GM12878 (cell line): ENCODE measurements around the gene ARIH2. TPM values are rescaled to one million over a fixed set of nuclear protein-coding genes. Genes with fewer than 3 reads are reported as not detected.

Experiments used
- BACH1 ChIP-seq: fragments of 450-650 bp; IDR thresholded peaks from 2 replicates; pipeline ENCODE4 v1.6.1; 2017; ENCODE audit warnings: mild to moderate bottlenecking, borderline replicate concordance
- BCL11A ChIP-seq: IDR thresholded peaks from 2 replicates; pipeline ENCODE4 v1.6.1; 2011; ENCODE audit warnings: low read depth, low read length
- BMI1 ChIP-seq: fragments of 450-650 bp; IDR thresholded peaks from 2 replicates; pipeline ENCODE4 v1.6.1; 2016; ENCODE audit warnings: mild to moderate bottlenecking, moderate library complexity, borderline replicate concordance
- CEBPB ChIP-seq, 2 experiments: fragments of 150-350 bp in 1 of 2; IDR thresholded peaks; 2 replicates each; pipeline ENCODE4 v1.6.1; 2012 to 2014; ENCODE audit warnings: low read depth in 2 of 2, low read length in 2 of 2, borderline replicate concordance in 1 of 2, inconsistent platforms in 1 of 2
- CHD1 ChIP-seq: IDR thresholded peaks from 2 replicates; pipeline ENCODE4 v1.6.1; 2012; ENCODE audit warnings: low read depth, low read length, improper control_type of control experiment
- CUX1 ChIP-seq: IDR thresholded peaks from 2 replicates; pipeline ENCODE4 v1.6.1; 2012; ENCODE audit warnings: improper control_type of control experiment, low read depth, low read length; ENCODE audit not compliant: insufficient replicate concordance
- E2F8 ChIP-seq: fragments of 450-650 bp; IDR thresholded peaks from 2 replicates; pipeline ENCODE4 v1.6.1; 2018; ENCODE audit warnings: mild to moderate bottlenecking, low read depth, moderate library complexity; ENCODE audit not compliant: partially characterized antibody
- FOXM1 ChIP-seq: IDR thresholded peaks from 2 replicates; pipeline ENCODE4 v1.6.1; 2012; ENCODE audit warnings: low read depth, mild to moderate bottlenecking, inconsistent platforms, low read length, moderate library complexity
- IKZF2 ChIP-seq, 2 experiments: fragments of 450-650 bp; IDR thresholded peaks; 2 replicates each; pipeline ENCODE4 v1.6.1; 2017; ENCODE audit warnings: mild to moderate bottlenecking in 2 of 2, moderate library complexity in 2 of 2
- JUNB ChIP-seq: IDR thresholded peaks from 2 replicates; pipeline ENCODE4 v1.6.1; 2016; ENCODE audit warnings: antibody characterized with exemption, mild to moderate bottlenecking
- JUND ChIP-seq: IDR thresholded peaks from 2 replicates; pipeline ENCODE4 v1.6.1; 2012; ENCODE audit warnings: low read depth, mild to moderate bottlenecking, low read length, improper control_type of control experiment, moderate library complexity
- LARP7 ChIP-seq: fragments of 450-650 bp; IDR thresholded peaks from 2 replicates; pipeline ENCODE4 v1.6.1; 2017; ENCODE audit warnings: mild to moderate bottlenecking
- NR2C1 ChIP-seq: fragments of 450-650 bp; IDR thresholded peaks from 2 replicates; pipeline ENCODE4 v1.6.1; 2017; ENCODE audit warnings: antibody characterized with exemption, mild to moderate bottlenecking, moderate library complexity
- POU2F2 ChIP-seq: IDR thresholded peaks from 3 replicates; pipeline ENCODE4 v1.6.1; 2011; ENCODE audit warnings: low read depth, mild to moderate bottlenecking, low read length, borderline replicate concordance
- RB1 ChIP-seq: fragments of 450-650 bp; formaldehyde crosslinking; IDR thresholded peaks from 2 replicates; pipeline ENCODE4 v1.6.1; 2017; ENCODE audit warnings: mild to moderate bottlenecking, borderline replicate concordance
- RBBP5 ChIP-seq: fragments of 200-600 bp; sonication (generic); conservative IDR thresholded peaks from 2 replicates; pipeline ENCODE4 v1.6.1; 2016
- SIX5 ChIP-seq: IDR thresholded peaks from 2 replicates; pipeline ENCODE4 v1.6.1; 2011; ENCODE audit warnings: mild to moderate bottlenecking, low read depth, low read length, moderate library complexity; ENCODE audit not compliant: severe bottlenecking
- SKIL ChIP-seq: fragments of 450-650 bp; IDR thresholded peaks from 2 replicates; pipeline ENCODE4 v1.6.1; 2017; ENCODE audit warnings: mild to moderate bottlenecking, low read depth, inconsistent platforms; ENCODE audit not compliant: poor library complexity, severe bottlenecking
- SMARCA5 ChIP-seq: fragments of 450-650 bp; IDR thresholded peaks from 2 replicates; pipeline ENCODE4 v1.6.1; 2017; ENCODE audit warnings: mild to moderate bottlenecking
- SREBF1 ChIP-seq: IDR thresholded peaks from 2 replicates; pipeline ENCODE4 v1.6.1; 2012; ENCODE audit warnings: mild to moderate bottlenecking, low read length
- SUPT20H ChIP-seq: IDR thresholded peaks from 2 replicates; pipeline ENCODE4 v1.6.1; 2011; ENCODE audit warnings: low read depth, mild to moderate bottlenecking, low read length, moderate library complexity, borderline replicate concordance; ENCODE audit not compliant: control insufficient read depth
- polyA plus RNA-seq, 11 experiments: library from polyadenylated mRNA; depleted of rRNA in 4 of 11; unstranded in 6 of 11; stranded (reverse) in 5 of 11; fragments of >200 nt; fragmentation: Nextera tagmentation in 4 of 11; fragmentation: Illumina TruSeq in 1 of 11; extraction: Ambion mirVana in 4 of 11; extraction: Trizol in 1 of 11; gene quantifications; 1 replicate in 1 of 11; 2 replicates in 10 of 11; pipeline versions ENCODE4 v1.2.1 to v1.2.3, GENCODE V29; 2011 to 2016; ENCODE audit warnings: inconsistent platforms in 2 of 11, missing spikeins in 2 of 11, low read depth in 1 of 11
- total RNA-seq, 4 experiments: library from RNA; depleted of rRNA in 3 of 4; stranded (reverse); fragments of >200 nt in 3 of 4; fragmentation: Illumina TruSeq in 1 of 4; extraction: Trizol in 1 of 4; gene quantifications; 2 replicates each; pipeline versions ENCODE4 v1.2.1 to v1.2.3, GENCODE V29; 2013 to 2021

ARIH2 gene
- total and polyA plus RNA-seq, 10 of the 15 experiments (the other 5 are each of a cell fraction or from before 2014, with no cell fraction given) = 18.7 to 74.7 (median 63.7) TPM

- no peak for TF ChIP-seq POU2F2
- no peak for TF ChIP-seq FOXM1
- no peak for TF ChIP-seq JUND
- no peak for TF ChIP-seq RBBP5
- no peak for TF ChIP-seq RB1
- 0 out of 2 replicates have a peak, but pooled peaks have one; percentile 18 for TF ChIP-seq SREBF1
- no peak for TF ChIP-seq BACH1
- no peak for TF ChIP-seq BCL11A
- peak; percentile 85 for TF ChIP-seq NR2C1
- peak; percentile 98 for TF ChIP-seq SMARCA5
- TF ChIP-seq SIX5 = no peak
- no peak for TF ChIP-seq E2F8
- no peak for TF ChIP-seq JUNB
- TF ChIP-seq SKIL = no peak
- TF ChIP-seq CEBPB (IDR thresholded peaks at IDR 0.05; ENCODE audit: borderline replicate concordance in 1 of 2, low read depth in 2 of 2, low read length in 2 of 2) = no peak
- no peak for TF ChIP-seq CHD1
- no peak for TF ChIP-seq SUPT20H
- TF ChIP-seq IKZF2 (IDR thresholded peaks at IDR 0.05) = peak; percentile 63 to 66; a peak in 2 of 4 replicates
- no peak for TF ChIP-seq CUX1
- no peak for TF ChIP-seq BMI1
- TF ChIP-seq LARP7 = peak; percentile 60; the same call in 1 of the 2 replicates
These were observed 20.0 kb upstream of the ARIH2 start, which contains the start of gene SLC25A20 (continued) for GRCh38 chr3:48898383-48899234.
